Anterior cingulate cortex (tissue), 58 donors: ENCODE measurements around the gene GRIN3A.
"Not testable (repeated sequence)": the region's sequence is repeated elsewhere in the genome, so short reads cannot be mapped to it uniquely, and the experiment has no call there.

ENCODE experiments used
- DNase-seq, 58 donors: peaks; one replicate each; lab custom pipeline; 2025; lab: John Stamatoyannopoulos, UW

Gene GRIN3A

GRCh38 chr9:101738566-101739183 lies at the start of gene GRIN3A:
Gene GRIN3A, minus strand, starts transcription at chr9:101738647. Its CDS starts 668 bp downstream, at chr9:101737979.
- DNase-seq = peak in 48 of 58 donors; percentile 7 to 74 (median 34)

GRCh38 chr9:101787891-101788290 lies 49.4 kb upstream of the GRIN3A start:
- no peak for DNase-seq

- DNase-seq = no peak
These were observed 39.9 kb upstream of the GRIN3A start for GRCh38 chr9:101778332-101778731.

- DNase-seq = no peak
These were observed 26.0 kb upstream of the GRIN3A start for GRCh38 chr9:101764472-101764871.

GRCh38 chr9:101758304-101758930 lies 20.0 kb upstream of the GRIN3A start:
- no peak for DNase-seq

GRCh38 chr9:101753716-101754115 lies 15.3 kb upstream of the GRIN3A start:
- DNase-seq = no peak

GRCh38 chr9:101751895-101752294 lies 13.4 kb upstream of the GRIN3A start:
- DNase-seq = no peak

- no peak for DNase-seq
These were observed 864 bp upstream of the GRIN3A start for GRCh38 chr9:101739311-101739710.

GRCh38 chr9:101737705-101738565 lies 512 bp downstream of the GRIN3A start:
- peak in 10 of 58 donors; percentile 3 to 67 (median 14) for DNase-seq

GRCh38 chr9:101737165-101737704 lies 1.2 kb downstream of the GRIN3A start:
- peak in 4 of 58 donors; percentile 1 to 19 (median 6) for DNase-seq

- no peak for DNase-seq
These were observed 1.7 kb downstream of the GRIN3A start for GRCh38 chr9:101736717-101737116.

GRCh38 chr9:101731429-101731828 lies 7.0 kb downstream of the GRIN3A start:
- no peak for DNase-seq

GRCh38 chr9:101727612-101728524 lies 10.6 kb downstream of the GRIN3A start:
- peak in 3 of 58 donors; percentile 5 to 43 (median 29) for DNase-seq

- DNase-seq = not testable (repeated sequence)
These were observed 14.2 kb downstream of the GRIN3A start for GRCh38 chr9:101724271-101724670.

- no peak for DNase-seq
These were observed 20.3 kb downstream of the GRIN3A start for GRCh38 chr9:101718192-101718591.

- no peak for DNase-seq
These were observed 21.8 kb downstream of the GRIN3A start for GRCh38 chr9:101716629-101717028.

GRCh38 chr9:101711330-101711941 lies 27.0 kb downstream of the GRIN3A start:
- DNase-seq = no peak

GRCh38 chr9:101708855-101709254 lies 29.6 kb downstream of the GRIN3A start:
- no peak for DNase-seq

GRCh38 chr9:101707721-101708120 lies 30.7 kb downstream of the GRIN3A start:
- no peak for DNase-seq
